ENCODE results near the gene GALNTL6.

- TF ChIP-seq CTCF (IDR thresholded peaks at IDR 0.05; ENCODE audit: poor library complexity, severe bottlenecking) (no peak), SMC3 (conservative IDR thresholded peaks at IDR 0.05; ENCODE audit: poor library complexity) (no peak), REST (IDR thresholded peaks at IDR 0.05; ENCODE audit: borderline replicate concordance) (no peak), POLR2AphosphoS5 (IDR thresholded peaks at IDR 0.05) (no peak), EP300 (conservative IDR thresholded peaks at IDR 0.05; ENCODE audit: poor library complexity, severe bottlenecking) (no peak), TAF1 (IDR thresholded peaks at IDR 0.05; ENCODE audit: low read depth) (no peak), EZH2 (IDR thresholded peaks at IDR 0.05; ENCODE audit: borderline replicate concordance, insufficient read depth, low read length, poor library complexity, severe bottlenecking) (no peak), MXI1 (conservative IDR thresholded peaks at IDR 0.05; ENCODE audit: poor library complexity, severe bottlenecking) (no peak)
These were observed 1244.7 kb downstream of the GALNTL6 start for GRCh38 chr4:173057901-173058300.
